ENCODE results near the gene VPS18. TPM values are rescaled to one million over a fixed set of nuclear protein-coding genes. Genes with fewer than 3 reads are reported as not detected.

The VPS18 gene
- total and polyA plus RNA-seq, 7 donors: 8.1 to 20.5 (median 15.2) TPM

GRCh38 chr15:40927495-40927872, 33.2 kb downstream of the VPS18 start:
- Histone ChIP-seq H3K27me3 (ENCODE audit: insufficient read depth in 3 of 3, low read length in 2 of 3) (peaks cover 0 to 70% (median 20%) of the 10 kb centered on the region in 3 donors), H3K4me1 (peaks cover 55% of the 10 kb centered on the region), H3K9me3 (no peaks in the 10 kb centered on the region), H3K27ac (no peak overlapping the region), H3K4me3 (peak overlapping the region; percentile 66), H3K36me3 (ENCODE audit: insufficient read depth in 1 of 2, low read depth in 1 of 2) (no peaks in the 10 kb centered on the region)
- ATAC-seq (no peak), DNase-seq (peak in 1 of 2 donors; percentile 20)
- intact Hi-C loops (cut with DNase I): no loop called here
- 10 to 15% (median 10%) methylated on average over 20 to 24 of the region's 24 CpGs for WGBS, 3 donors
- TF ChIP-seq CTCF (IDR thresholded peaks at IDR 0.05): no peak

DNA sequence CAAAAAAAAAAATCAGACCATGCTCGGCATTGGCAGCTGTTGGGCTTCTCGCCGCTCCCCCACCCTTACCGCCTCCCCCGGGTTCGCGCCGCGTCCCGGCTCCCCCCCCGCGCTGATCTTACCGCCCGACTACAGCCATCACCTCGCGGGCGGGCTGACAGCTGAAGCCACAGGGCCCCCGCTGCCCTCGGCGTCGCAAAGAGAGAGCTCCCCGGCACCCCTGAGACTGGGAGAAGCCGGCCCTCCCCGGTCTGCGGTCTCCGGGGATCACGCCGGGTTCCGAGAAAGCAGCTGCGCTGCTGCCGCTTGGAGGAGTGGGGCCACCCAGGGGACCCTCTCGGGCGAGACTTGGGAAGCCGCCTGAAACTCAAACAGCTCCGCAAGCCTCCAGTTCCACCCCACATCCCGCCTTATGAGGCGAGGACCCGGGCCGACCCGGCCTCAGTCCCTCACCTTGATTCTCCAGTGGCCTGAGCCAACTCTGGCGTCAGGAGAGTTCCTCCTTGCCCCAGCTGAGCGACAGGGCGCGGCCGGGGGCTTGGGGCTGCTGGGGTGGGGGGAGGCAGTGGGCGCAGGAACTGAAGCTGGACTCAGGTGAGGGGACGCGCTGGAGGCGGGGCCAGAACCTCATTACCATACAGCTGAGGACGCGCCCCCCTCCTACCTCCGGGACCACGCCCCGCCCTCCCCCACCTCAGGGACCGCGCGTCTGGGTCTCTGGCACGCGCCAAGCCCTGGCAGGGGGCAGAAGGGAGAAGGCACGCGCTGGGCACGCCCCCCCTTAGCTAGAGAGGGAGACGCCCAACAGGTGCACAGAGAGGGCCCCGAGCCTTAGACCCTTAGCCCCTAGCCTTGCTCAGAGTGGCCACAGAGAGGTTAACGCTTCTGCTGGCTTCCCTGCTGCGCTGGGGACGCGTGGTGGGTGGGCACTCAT, 33.9 kb downstream of the VPS18 start:
- H3K4me1 ChIP-seq: peaks cover 52% of the 10 kb centered on the region
- intact Hi-C loops (cut with DNase I): no loop called here

GRCh38 chr15:40928821-40929659, 34.8 kb downstream of the VPS18 start, which contains the start of gene DLL4:
Gene DLL4, plus strand, starts transcription at chr15:40929340. Its CDS starts 329 bp downstream, at chr15:40929669.
- 1 to 2% (median 1%) methylated on average over 48 to 71 of the region's 71 CpGs for WGBS, 3 donors
- ATAC-seq: peak; percentile 33 to 55 (median 44)
- Histone ChIP-seq H3K27me3 (ENCODE audit: insufficient read depth in 3 of 3, low read length in 2 of 3) (peaks cover 0 to 75% (median 20%) of the 10 kb centered on the region in 3 donors), H3K9me3 (no peaks in the 10 kb centered on the region), H3K36me3 (ENCODE audit: insufficient read depth in 1 of 2, low read depth in 1 of 2) (no peaks in the 10 kb centered on the region), H3K4me3 (peak within 1 kb of the TSS; percentile 66), H3K27ac (peak within 1 kb of the TSS; percentile 37), H3K4me1 (peaks cover 43% of the 10 kb centered on the region)
- no peak for TF ChIP-seq CTCF (IDR thresholded peaks at IDR 0.05)
- intact Hi-C loops (cut with DNase I): no loop called here
- DNase-seq: peak; percentile 56 to 79

More for the DNA sequence above, 33.9 kb downstream of the VPS18 start:
- Histone ChIP-seq H3K27ac (no peak overlapping the region), H3K9me3 (no peaks in the 10 kb centered on the region), H3K4me3 (peak overlapping the region; percentile 66), H3K27me3 (ENCODE audit: insufficient read depth in 3 of 3, low read length in 2 of 3) (peaks cover 0 to 75% (median 20%) of the 10 kb centered on the region in 3 donors), H3K36me3 (ENCODE audit: insufficient read depth in 1 of 2, low read depth in 1 of 2) (no peaks in the 10 kb centered on the region)
- ATAC-seq (no peak), DNase-seq (peak in 1 of 2 donors; percentile 23)
- 1% methylated on average over 34 to 68 of the region's 68 CpGs for WGBS, 3 donors
- no peak for TF ChIP-seq CTCF (IDR thresholded peaks at IDR 0.05)

- peaks cover 0 to 75% (median 20%) of the 10 kb centered on the region in 3 donors for H3K27me3 ChIP-seq (ENCODE audit: insufficient read depth in 3 of 3, low read length in 2 of 3)
- intact Hi-C loops (cut with DNase I): no loop called here
Observed at GRCh38 chr15:40929660-40930429, 35.6 kb downstream of the VPS18 start.

More at GRCh38 chr15:40929660-40930429, 35.6 kb downstream of the VPS18 start:
- no peak for TF ChIP-seq CTCF (IDR thresholded peaks at IDR 0.05)
- Histone ChIP-seq H3K9me3 (no peaks in the 10 kb centered on the region), H3K27ac (peak overlapping the region; percentile 37), H3K36me3 (ENCODE audit: insufficient read depth in 1 of 2, low read depth in 1 of 2) (no peaks in the 10 kb centered on the region), H3K4me1 (peaks cover 41% of the 10 kb centered on the region), H3K4me3 (peak overlapping the region; percentile 66)
- 1 to 2% (median 1%) methylated on average over 37 to 56 of the region's 56 CpGs for WGBS, 3 donors
- ATAC-seq (peak; percentile 35 to 70 (median 60)), DNase-seq (peak; percentile 53 to 80)

Measured in psoas muscle (tissue), 8 donors.